Pancreas (tissue), 10 donors: Measurements from ENCODE around the gene TTC7B. TPM values are rescaled to one million over a fixed set of nuclear protein-coding genes. Genes with fewer than 3 reads are reported as not detected.

Experiments
- ATAC-seq, 4 donors: fragments of 200-7000 bp; cut with Tn5 transposase; one replicate each; pipeline versions ENCODE4 v1.8.0 to v1.9.1; 2020; ENCODE audit warnings: mild to moderate bottlenecking in 4 of 4, moderate library complexity in 4 of 4
- DNase-seq, 6 donors: peaks; one replicate each; pipeline ENCODE4 v3.0.0-alpha.2; 2020
- FAIRE-seq: peaks from 2 replicates; lab custom pipeline; 2012; peaks lifted over from hg19 to GRCh38; lab: Jason Lieb, UNC
- H3K27ac ChIP-seq, 4 donors: fragments of 200-600 bp; sonication (generic); 1 replicate in 3 of 4; 2 replicates in 1 of 4; pipeline versions ENCODE4 v1.5.0 to v1.8.0; 2020
- H3K27me3 ChIP-seq, 4 donors: fragments of 200-600 bp; one replicate each; pipeline ENCODE4 v1.8.0; 2021
- H3K36me3 ChIP-seq, 3 donors: fragments of 200-600 bp; sonication (generic) in 1 of 3; one replicate each; pipeline versions ENCODE4 v1.5.0 to v1.8.0; 2020 to 2021
- H3K4me1 ChIP-seq, 3 donors: fragments of 200-600 bp; one replicate each; pipeline ENCODE4 v1.8.0; 2021
- H3K4me3 ChIP-seq, 4 donors: fragments of 200-600 bp; sonication (generic) in 2 of 4; one replicate each; pipeline versions ENCODE4 v1.5.0 to v1.8.0; 2020 to 2021
- H3K9me3 ChIP-seq, 4 donors: fragments of 200-600 bp; one replicate each; pipeline ENCODE4 v1.8.0; 2021
- CTCF ChIP-seq, 4 donors: fragments of 200-600 bp; sonication (generic) in 3 of 4; IDR thresholded peaks; one replicate each; pipeline versions ENCODE4 v1.5.0 to v1.8.0; 2021; ENCODE audit warnings: antibody characterized with exemption in 4 of 4
- WGBS, 2 donors: extraction: QIAGEN DNeasy Blood & Tissue Kit; methylation state at CpG; one replicate each; pipeline ENCODE4 v1.1.7; 2013; 5-methylcytosine and 5-hydroxymethylcytosine counted together
- intact Hi-C, 3 donors: fragments of 100-400 bp; cut with DNase I; formaldehyde crosslinking; loops; one replicate each; pipeline versions ENCODE4 v1.11.1 to v1.14.2; 2022
- polyA plus RNA-seq, 2 donors: library from polyadenylated mRNA; stranded (reverse); fragments of 200-250 nt; gene quantifications; one replicate each; pipeline ENCODE4 v1.2.3, GENCODE V29; 2013
- total RNA-seq, 6 donors: library from RNA; stranded (reverse); fragmentation: NEBNext Ultra II Directional in 4 of 6; extraction: Animal tissue kit (Norgen Biotek cat#: 25700) in 4 of 6; gene quantifications; one replicate each; pipeline versions ENCODE4 v1.2.1 to v1.2.4, GENCODE V29; 2021 to 2023
- donor health status: healthy with polysubstance abuse.
- donor health status: DM: no; HTN: no; CAD: no; lungs with moderate emphysema.
- donor health status: DM: no; HTN: no; CAD: no.
- donor health status: control.
- donor health status: control.
- donor health status: Bipolar disorder and iron deficiency.
- donor health status: DM: yes; HTN: yes; CAD: no.
- donor health status: DM: no; HTN: no; CAD: no.
- donor health status: DM: no; HTN: no; CAD: no.
- donor health status: DM: yes; HTN: yes; CAD: no.

The TTC7B gene
- total and polyA plus RNA-seq, 8 donors, result 8.9 to 39.6 (median 29.6) TPM

GRCh38 chr14:90605430-90605829, 210.8 kb downstream of the TTC7B start:
- FAIRE-seq (no peak), DNase-seq (no peak), ATAC-seq (no peak)
- no peaks in the 10 kb centered on the region for H3K36me3 ChIP-seq
- H3K4me1 ChIP-seq, result no peaks in the 10 kb centered on the region
- 78 to 79% methylated on average over 6 of the region's 6 CpGs for WGBS, 2 donors
- H3K27ac ChIP-seq, result no peak overlapping the region
- H3K27me3 ChIP-seq, result no peaks in the 10 kb centered on the region
- TF ChIP-seq CTCF (IDR thresholded peaks at IDR 0.05), result no peak
- H3K9me3 ChIP-seq, result no peaks in the 10 kb centered on the region
- intact Hi-C loops, result no loop called here
- H3K4me3 ChIP-seq, result no peak overlapping the region

DNA sequence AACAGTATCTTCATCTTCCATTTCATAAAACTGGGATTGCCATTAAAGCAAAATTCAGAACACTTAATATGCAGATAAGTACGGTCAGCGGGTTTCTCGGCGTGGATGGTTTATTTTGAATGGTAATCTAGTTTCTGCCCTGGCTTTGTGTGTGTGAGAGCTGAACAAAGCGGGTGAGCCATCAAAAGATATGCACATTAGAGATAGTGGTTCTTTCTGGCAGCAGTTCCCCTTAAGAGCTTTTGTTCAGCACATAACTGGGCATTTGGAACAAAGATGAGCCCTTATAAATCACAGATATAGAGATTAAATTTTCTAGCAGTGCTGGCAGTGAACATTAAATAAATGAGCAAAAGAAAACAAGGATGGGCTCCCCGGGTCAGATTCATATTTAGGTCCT, 211.9 kb downstream of the TTC7B start:
- FAIRE-seq (no peak), DNase-seq (no peak), ATAC-seq (no peak)
- no peaks in the 10 kb centered on the region for H3K4me1 ChIP-seq
- H3K27me3 ChIP-seq, result no peaks in the 10 kb centered on the region
- TF ChIP-seq CTCF (IDR thresholded peaks at IDR 0.05), result no peak
- WGBS, 2 donors, result 75 to 88% methylated on average over 6 of the region's 6 CpGs
- intact Hi-C loops, result no loop called here
- no peak overlapping the region for H3K4me3 ChIP-seq
- no peaks in the 10 kb centered on the region for H3K9me3 ChIP-seq
- no peak overlapping the region for H3K27ac ChIP-seq
- H3K36me3 ChIP-seq, result no peaks in the 10 kb centered on the region

DNA sequence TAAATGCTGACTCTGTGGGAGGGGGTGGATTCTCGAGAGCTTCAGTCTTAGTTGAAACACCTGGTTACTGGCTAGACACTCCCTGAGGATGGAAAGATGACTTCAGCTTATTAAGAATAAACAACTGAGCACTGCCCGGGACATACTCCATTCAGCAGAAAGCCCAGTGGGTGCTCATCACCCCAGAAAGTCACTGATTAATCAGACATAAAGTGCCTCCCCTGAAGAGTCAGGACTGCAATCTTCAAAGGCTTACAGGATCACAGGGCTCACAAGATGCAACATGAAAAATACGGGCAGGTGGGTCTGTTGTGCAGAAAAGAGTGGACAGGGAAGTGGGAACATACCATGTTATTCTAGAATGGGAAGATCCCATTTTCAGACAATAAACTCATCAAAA, 212.4 kb downstream of the TTC7B start:
- H3K9me3 ChIP-seq, result no peaks in the 10 kb centered on the region
- no peak for TF ChIP-seq CTCF (IDR thresholded peaks at IDR 0.05)
- no peak overlapping the region for H3K4me3 ChIP-seq
- H3K36me3 ChIP-seq, result no peaks in the 10 kb centered on the region
- no peak overlapping the region for H3K27ac ChIP-seq
- WGBS, 2 donors, result 86 to 96% methylated on average over 3 of the region's 3 CpGs
- no peaks in the 10 kb centered on the region for H3K27me3 ChIP-seq
- FAIRE-seq (no peak), DNase-seq (no peak), ATAC-seq (peak in 1 of 4 donors; percentile 25)
- H3K4me1 ChIP-seq, result no peaks in the 10 kb centered on the region
- intact Hi-C loops, result no loop called here

DNA sequence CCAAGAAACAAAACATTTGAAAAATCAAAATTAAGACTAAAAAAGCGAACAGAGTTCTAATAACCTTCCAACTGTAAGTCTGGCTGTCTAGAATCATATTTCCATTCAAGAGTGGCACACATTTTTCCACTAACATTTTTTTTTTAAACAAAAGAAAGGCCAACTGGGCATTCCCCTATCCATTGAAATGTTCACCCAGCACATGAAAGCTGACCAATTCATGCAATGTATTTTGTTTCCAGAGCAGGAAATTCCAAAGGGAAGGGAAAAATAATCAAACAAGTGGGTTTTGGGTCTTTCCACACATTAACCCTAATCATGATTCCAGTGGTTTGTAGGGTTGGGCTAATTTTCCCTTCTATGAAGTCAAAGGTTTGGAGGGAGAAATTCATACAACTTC, 212.9 kb downstream of the TTC7B start:
- no peak overlapping the region for H3K27ac ChIP-seq
- no peak for TF ChIP-seq CTCF (IDR thresholded peaks at IDR 0.05)
- H3K4me3 ChIP-seq, result no peak overlapping the region
- no peaks in the 10 kb centered on the region for H3K4me1 ChIP-seq
- H3K27me3 ChIP-seq, result no peaks in the 10 kb centered on the region
- H3K36me3 ChIP-seq, result no peaks in the 10 kb centered on the region
- DNase-seq, result no peak
- intact Hi-C loops, result no loop called here
- 86 to 100% methylated on average over 1 of the region's 1 CpG for WGBS, 2 donors
- FAIRE-seq, result no peak
- ATAC-seq, result no peak
- H3K9me3 ChIP-seq, result no peaks in the 10 kb centered on the region

- no peak for TF ChIP-seq CTCF (IDR thresholded peaks at IDR 0.05)
- Histone ChIP-seq H3K36me3 (no peaks in the 10 kb centered on the region), H3K4me3 (no peak overlapping the region), H3K9me3 (no peaks in the 10 kb centered on the region), H3K27ac (no peak overlapping the region), H3K4me1 (no peaks in the 10 kb centered on the region), H3K27me3 (no peaks in the 10 kb centered on the region)
- no peak for ATAC-seq
- intact Hi-C loops, result no loop called here
- WGBS, 2 donors, result 79 to 86% methylated on average over 9 of the region's 9 CpGs
- DNase-seq, result no peak
- no peak for FAIRE-seq
Measured at GRCh38 chr14:90602088-90602687, 214.0 kb downstream of the TTC7B start.
